Measurements from ENCODE around the gene RASD1.

DNA sequence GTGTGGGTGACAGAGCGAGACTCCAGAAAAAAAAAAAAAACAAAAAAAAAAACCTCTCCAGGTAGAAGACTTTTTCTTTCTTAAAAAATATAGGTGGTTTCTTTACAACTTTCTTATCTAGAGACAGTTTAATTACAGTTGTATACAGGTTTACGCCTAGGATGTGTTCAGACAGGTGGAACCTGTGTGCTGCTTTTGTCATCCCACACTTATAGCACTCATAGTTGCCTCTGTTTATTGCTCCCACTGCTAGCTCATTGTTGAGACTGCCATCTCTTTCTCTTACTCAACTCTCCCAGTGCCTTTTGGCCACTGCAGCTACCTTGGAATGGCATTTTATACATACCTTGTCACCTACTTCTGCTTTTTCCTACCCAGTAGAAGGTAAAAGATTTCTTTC lies 38.5 kb downstream of the RASD1 start:
- TF ChIP-seq POLR2A (IDR thresholded peaks at IDR 0.05; ENCODE audit: low read depth, low read length) (no peak), CTCF (conservative IDR thresholded peaks at IDR 0.05; ENCODE audit: low read depth, low read length) (no peak), BHLHE40 (IDR thresholded peaks at IDR 0.05; ENCODE audit: low read depth, low read length) (no peak), CEBPB (IDR thresholded peaks at IDR 0.05; ENCODE audit: low read depth, low read length) (no peak), MAFK (IDR thresholded peaks at IDR 0.05; ENCODE audit: low read depth, low read length) (no peak), NFE2L2 (IDR thresholded peaks at IDR 0.05; ENCODE audit: low read depth, low read length) (no peak), SMC3 (IDR thresholded peaks at IDR 0.05; ENCODE audit: low read depth, low read length) (no peak), RCOR1 (IDR thresholded peaks at IDR 0.05; ENCODE audit: insufficient replicate concordance, low read length) (no peak), MXI1 (IDR thresholded peaks at IDR 0.05; ENCODE audit: borderline replicate concordance, low read depth, low read length) (no peak), RFX5 (IDR thresholded peaks at IDR 0.05; ENCODE audit: low read depth, low read length) (no peak)
- TF ChIP-seq, protein P1, sequence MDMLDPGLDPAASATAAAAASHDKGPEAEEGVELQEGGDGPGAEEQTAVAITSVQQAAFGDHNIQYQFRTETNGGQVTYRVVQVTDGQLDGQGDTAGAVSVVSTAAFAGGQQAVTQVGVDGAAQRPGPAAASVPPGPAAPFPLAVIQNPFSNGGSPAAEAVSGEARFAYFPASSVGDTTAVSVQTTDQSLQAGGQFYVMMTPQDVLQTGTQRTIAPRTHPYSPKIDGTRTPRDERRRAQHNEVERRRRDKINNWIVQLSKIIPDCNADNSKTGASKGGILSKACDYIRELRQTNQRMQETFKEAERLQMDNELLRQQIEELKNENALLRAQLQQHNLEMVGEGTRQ (IDR thresholded peaks at IDR 0.05; ENCODE audit: low read depth, low read length) = no peak
